ENCODE results near the gene EFNB3. TPM values are rescaled to one million over a fixed set of nuclear protein-coding genes. Genes with fewer than 3 reads are reported as not detected.

Gene EFNB3
- total and polyA plus RNA-seq, 2 of the 4 experiments (the other 2 are of a cell fraction) = 0.54 to 2.0 TPM

DNA sequence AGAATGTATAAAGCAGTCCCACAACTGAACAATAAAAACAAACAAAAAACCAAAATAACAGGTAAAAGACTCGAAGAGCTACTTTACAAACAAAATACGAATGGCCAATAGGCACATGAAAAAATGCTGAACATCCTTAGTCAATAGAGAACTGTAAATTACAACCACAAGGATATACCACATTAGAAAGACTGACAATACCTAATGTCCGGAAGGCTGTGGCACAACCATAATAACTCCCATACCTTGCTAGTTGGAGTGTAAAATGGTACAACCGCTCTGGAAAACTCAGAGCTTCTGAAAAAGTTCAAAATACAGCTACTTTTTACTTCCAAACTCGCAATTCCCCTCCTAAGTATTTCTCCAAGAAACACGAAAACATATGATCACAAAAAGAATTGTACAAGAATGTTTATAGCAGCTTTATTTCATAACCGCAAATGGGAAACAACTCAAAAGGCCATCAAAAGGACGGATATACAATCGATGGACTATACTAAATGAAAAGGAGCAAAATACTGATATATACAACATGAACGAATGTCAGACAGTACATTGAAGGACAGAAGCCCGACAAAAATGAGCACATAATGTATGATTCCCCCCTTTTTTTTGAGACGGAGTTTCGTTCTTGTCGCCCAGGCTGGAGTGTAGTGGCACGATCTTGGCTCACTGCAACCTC lies 20.0 kb upstream of the EFNB3 start (continued):
- TF ChIP-seq, protein P1, sequence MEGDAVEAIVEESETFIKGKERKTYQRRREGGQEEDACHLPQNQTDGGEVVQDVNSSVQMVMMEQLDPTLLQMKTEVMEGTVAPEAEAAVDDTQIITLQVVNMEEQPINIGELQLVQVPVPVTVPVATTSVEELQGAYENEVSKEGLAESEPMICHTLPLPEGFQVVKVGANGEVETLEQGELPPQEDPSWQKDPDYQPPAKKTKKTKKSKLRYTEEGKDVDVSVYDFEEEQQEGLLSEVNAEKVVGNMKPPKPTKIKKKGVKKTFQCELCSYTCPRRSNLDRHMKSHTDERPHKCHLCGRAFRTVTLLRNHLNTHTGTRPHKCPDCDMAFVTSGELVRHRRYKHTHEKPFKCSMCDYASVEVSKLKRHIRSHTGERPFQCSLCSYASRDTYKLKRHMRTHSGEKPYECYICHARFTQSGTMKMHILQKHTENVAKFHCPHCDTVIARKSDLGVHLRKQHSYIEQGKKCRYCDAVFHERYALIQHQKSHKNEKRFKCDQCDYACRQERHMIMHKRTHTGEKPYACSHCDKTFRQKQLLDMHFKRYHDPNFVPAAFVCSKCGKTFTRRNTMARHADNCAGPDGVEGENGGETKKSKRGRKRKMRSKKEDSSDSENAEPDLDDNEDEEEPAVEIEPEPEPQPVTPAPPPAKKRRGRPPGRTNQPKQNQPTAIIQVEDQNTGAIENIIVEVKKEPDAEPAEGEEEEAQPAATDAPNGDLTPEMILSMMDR (conservative IDR thresholded peaks at IDR 0.05; ENCODE audit: low read depth, low read length) = no peak
